ENCODE measurements around the gene POR. TPM values are rescaled to one million over a fixed set of nuclear protein-coding genes. Genes with fewer than 3 reads are reported as not detected.
"Not testable (repeated sequence)": the region's sequence is repeated elsewhere in the genome, so short reads cannot be mapped to it uniquely, and the experiment has no call there.

The POR gene
- total and polyA plus RNA-seq, 9 donors: 30.4 to 42.7 (median 35.2) TPM

DNA sequence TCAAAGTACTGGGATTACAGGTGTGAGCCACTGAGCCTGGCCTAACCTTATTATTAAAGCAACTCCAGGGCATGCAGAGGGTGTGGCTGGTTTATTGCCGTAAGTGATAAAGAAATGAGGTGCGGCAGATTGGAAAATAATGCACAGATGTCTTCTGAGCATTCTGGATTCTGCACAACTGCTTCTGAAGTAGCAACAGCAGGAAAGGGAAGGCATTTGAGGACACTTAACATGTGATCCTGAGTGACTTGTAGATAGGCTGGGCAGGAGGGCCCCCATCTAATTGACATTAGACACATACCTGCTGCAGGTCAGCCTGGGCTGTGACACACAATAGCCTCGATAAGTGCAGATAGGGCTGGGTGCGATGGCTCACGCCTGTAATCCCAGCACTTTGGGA lies 30.5 kb upstream of the POR start:
- Histone ChIP-seq H3K27ac (ENCODE audit: low read length) (no peak overlapping the region), H3K9me3 (replicated peaks; ENCODE audit: control insufficient read depth, low read depth, low read length) (no peaks in the 10 kb centered on the region), H3K36me3 (ENCODE audit: control insufficient read depth, insufficient read depth, low read length) (peaks cover 64% of the 10 kb centered on the region), H3K4me3 (ENCODE audit: low read length) (no peak overlapping the region), H3K27me3 (ENCODE audit: control insufficient read depth, insufficient read depth, low read length) (no peaks in the 10 kb centered on the region), H3K4me1 (ENCODE audit: control insufficient read depth, insufficient read depth, low read length) (peaks cover 6% of the 10 kb centered on the region)
- 98% methylated on average over 5 of the region's 5 CpGs for WGBS (ENCODE audit: insufficient coverage)
- DNase-seq: no peak

DNA sequence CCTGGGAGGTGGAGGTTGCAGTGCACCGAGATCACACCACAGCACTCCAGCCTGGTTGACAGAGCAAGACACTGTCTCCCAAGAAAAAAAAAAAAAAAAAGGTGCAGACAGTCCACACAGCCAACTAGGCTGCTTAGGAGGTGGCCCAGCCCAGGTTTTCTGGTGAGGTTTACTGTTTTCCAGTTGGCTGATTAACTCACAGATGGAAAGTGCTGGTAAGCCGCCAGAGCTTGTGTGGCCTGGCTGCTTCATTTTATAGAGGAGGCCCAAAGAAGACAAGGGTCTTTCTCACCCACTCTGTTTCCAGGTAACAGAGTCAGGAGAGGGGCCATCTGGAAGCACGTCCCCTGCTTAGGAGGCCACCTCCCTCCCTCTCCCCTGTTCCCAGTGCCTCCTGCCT lies 29.9 kb upstream of the POR start:
- Histone ChIP-seq H3K4me1 (ENCODE audit: control insufficient read depth, insufficient read depth, low read length) (peaks cover 8% of the 10 kb centered on the region), H3K9me3 (replicated peaks; ENCODE audit: control insufficient read depth, low read depth, low read length) (no peaks in the 10 kb centered on the region), H3K36me3 (ENCODE audit: control insufficient read depth, insufficient read depth, low read length) (peaks cover 64% of the 10 kb centered on the region), H3K4me3 (ENCODE audit: low read length) (no peak overlapping the region), H3K27ac (ENCODE audit: low read length) (no peak overlapping the region), H3K27me3 (ENCODE audit: control insufficient read depth, insufficient read depth, low read length) (no peaks in the 10 kb centered on the region)
- 100% methylated on average over 1 of the region's 3 CpGs for WGBS (ENCODE audit: insufficient coverage)
- peak; percentile 45 for DNase-seq

DNA sequence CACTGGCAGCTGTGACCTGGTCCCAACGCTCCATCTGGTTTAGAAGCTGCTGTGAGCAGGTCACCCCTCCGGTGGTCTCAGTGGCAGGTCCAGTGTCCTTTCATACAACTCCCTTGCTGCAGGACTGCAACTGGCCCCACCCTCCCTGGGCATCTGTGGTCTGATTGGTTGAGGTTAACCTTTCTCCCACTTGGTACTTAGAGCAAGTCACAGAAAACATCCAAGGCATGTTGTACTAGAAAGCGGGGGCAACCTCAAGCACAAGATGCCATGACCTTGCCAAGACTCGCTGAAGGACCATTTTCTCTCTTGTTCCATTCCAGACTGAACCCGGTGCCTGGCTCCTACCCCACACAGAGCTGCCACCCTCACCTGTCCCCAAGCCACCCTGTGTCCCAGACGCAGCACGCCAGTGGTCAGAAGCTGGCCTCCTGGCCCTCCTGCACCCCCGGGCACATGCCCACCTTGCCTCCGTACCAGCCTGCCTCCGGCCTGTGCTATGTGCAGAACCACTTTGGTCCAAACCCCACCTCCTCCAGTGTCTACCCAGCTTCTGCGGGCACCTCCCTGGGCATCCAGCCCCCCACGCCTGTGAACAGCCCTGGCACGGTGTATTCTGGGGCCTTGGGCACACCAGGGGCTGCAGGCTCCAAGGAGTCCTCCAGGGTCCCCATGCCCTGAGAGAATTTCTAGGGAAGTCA lies 27.1 kb upstream of the POR start:
- Histone ChIP-seq H3K9me3 (replicated peaks; ENCODE audit: control insufficient read depth, low read depth, low read length) (no peaks in the 10 kb centered on the region), H3K36me3 (ENCODE audit: control insufficient read depth, insufficient read depth, low read length) (peaks cover 48% of the 10 kb centered on the region), H3K4me1 (ENCODE audit: control insufficient read depth, insufficient read depth, low read length) (peaks cover 11% of the 10 kb centered on the region), H3K27ac (ENCODE audit: low read length) (no peak overlapping the region), H3K27me3 (ENCODE audit: control insufficient read depth, insufficient read depth, low read length) (no peaks in the 10 kb centered on the region), H3K4me3 (ENCODE audit: low read length) (no peak overlapping the region)
- no peak for DNase-seq
- 92% methylated on average over 11 of the region's 13 CpGs for WGBS (ENCODE audit: insufficient coverage)

DNA sequence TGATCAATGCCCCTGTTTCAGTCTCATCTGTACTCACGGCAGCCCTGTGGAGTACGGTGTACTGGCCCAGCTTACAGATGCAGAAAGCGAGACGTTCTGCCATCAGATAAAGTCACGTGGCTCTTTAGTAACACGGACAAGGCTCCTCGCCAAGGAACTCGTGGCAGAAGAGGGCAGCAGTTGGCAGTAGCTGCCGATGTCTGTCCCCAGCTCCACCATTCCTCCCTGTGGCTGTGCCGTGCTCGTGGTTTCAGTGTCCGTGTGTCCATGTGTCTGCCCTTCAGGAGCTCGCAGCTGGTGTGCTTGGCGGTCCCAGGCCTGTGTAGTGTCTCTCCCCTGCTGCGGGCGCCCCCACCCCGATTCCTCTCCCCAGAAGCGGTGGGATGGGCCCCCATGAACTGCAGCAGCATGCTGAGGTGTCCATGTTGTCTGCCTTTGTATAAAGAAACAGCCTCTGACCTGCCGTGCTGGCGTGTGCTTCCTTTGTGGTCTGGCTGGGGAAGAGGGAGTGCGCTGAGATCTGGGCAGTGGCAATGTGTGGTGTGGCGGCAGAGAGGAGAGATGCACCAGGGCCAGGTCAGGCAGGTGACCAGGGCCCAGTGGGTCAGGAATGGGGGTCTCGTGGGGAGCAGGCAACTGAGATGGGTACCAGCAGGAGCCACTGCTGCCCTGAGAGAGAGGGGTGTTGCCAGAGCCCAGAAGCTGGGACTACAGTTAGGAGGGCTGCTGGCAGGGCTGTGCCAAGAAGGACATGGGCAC lies 26.3 kb upstream of the POR start:
- H3K9me3 ChIP-seq (replicated peaks; ENCODE audit: control insufficient read depth, low read depth, low read length): no peaks in the 10 kb centered on the region
- H3K36me3 ChIP-seq (ENCODE audit: control insufficient read depth, insufficient read depth, low read length): peaks cover 42% of the 10 kb centered on the region
- no peak overlapping the region for H3K27ac ChIP-seq (ENCODE audit: low read length)
- no peaks in the 10 kb centered on the region for H3K27me3 ChIP-seq (ENCODE audit: control insufficient read depth, insufficient read depth, low read length)
- peaks cover 14% of the 10 kb centered on the region for H3K4me1 ChIP-seq (ENCODE audit: control insufficient read depth, insufficient read depth, low read length)
- no peak overlapping the region for H3K4me3 ChIP-seq (ENCODE audit: low read length)
- no peak for DNase-seq
- WGBS (ENCODE audit: insufficient coverage): 79% methylated on average over 22 of the region's 23 CpGs

DNA sequence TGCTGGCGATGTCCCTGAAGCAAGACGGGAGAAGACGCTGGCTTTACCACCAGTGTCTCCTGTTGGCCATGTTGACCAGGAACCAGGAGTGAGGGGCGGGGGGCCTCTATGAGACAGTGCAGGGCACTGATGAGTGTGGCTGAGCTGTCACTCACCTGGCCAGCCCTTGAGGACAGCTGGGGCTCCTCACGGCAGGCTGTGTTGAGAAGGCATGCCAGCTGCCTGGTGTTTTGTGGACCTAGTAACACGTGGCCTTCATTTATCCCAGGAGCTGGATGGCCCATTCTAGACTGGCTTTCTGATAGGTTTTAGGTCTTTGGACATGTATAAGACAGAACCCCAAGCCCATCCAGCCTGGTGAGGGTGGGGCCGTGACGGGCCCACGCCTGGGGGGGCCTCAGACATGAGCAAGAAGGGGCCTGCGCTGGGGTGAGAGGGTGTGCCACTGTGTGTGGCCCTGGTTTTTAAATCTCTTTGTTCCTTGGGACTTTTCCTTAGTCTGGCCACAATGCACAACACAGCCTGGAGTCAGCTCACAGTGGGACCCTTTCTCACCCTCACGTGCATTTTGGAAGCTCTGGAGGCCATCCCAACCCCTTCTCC lies 25.6 kb upstream of the POR start:
- Histone ChIP-seq H3K27me3 (ENCODE audit: control insufficient read depth, insufficient read depth, low read length) (no peaks in the 10 kb centered on the region), H3K4me1 (ENCODE audit: control insufficient read depth, insufficient read depth, low read length) (peaks cover 14% of the 10 kb centered on the region), H3K36me3 (ENCODE audit: control insufficient read depth, insufficient read depth, low read length) (peaks cover 37% of the 10 kb centered on the region), H3K4me3 (ENCODE audit: low read length) (no peak overlapping the region), H3K9me3 (replicated peaks; ENCODE audit: control insufficient read depth, low read depth, low read length) (no peaks in the 10 kb centered on the region), H3K27ac (ENCODE audit: low read length) (no peak overlapping the region)
- WGBS (ENCODE audit: insufficient coverage): 79% methylated on average over 10 of the region's 11 CpGs
- peak; percentile 29 for DNase-seq

DNA sequence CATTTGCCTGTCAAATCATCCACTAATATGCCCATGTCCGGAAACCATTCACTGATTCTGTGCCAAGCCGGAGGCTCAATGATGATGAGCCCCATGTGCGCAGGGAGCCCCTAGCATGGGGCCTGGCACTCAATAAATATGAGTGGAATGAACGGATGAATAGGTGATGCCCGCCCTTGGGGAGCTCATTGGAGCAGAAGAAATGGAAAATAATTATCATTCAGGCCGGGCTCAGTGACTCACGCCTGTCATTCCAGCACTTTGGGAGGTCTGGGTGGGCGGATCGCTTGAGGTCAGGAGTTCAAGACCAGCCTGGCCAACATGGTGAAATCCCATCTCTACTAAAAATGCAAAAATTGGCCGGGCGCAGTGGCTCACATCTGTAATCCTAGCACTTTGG lies 25.1 kb upstream of the POR start:
- peaks cover 33% of the 10 kb centered on the region for H3K36me3 ChIP-seq (ENCODE audit: control insufficient read depth, insufficient read depth, low read length)
- H3K4me1 ChIP-seq (ENCODE audit: control insufficient read depth, insufficient read depth, low read length): peaks cover 14% of the 10 kb centered on the region
- no peaks in the 10 kb centered on the region for H3K27me3 ChIP-seq (ENCODE audit: control insufficient read depth, insufficient read depth, low read length)
- DNase-seq: no peak
- H3K9me3 ChIP-seq (replicated peaks; ENCODE audit: control insufficient read depth, low read depth, low read length): no peaks in the 10 kb centered on the region
- no peak overlapping the region for H3K27ac ChIP-seq (ENCODE audit: low read length)
- H3K4me3 ChIP-seq (ENCODE audit: low read length): no peak overlapping the region
- 78% methylated on average over 7 of the region's 11 CpGs for WGBS (ENCODE audit: insufficient coverage)

DNA sequence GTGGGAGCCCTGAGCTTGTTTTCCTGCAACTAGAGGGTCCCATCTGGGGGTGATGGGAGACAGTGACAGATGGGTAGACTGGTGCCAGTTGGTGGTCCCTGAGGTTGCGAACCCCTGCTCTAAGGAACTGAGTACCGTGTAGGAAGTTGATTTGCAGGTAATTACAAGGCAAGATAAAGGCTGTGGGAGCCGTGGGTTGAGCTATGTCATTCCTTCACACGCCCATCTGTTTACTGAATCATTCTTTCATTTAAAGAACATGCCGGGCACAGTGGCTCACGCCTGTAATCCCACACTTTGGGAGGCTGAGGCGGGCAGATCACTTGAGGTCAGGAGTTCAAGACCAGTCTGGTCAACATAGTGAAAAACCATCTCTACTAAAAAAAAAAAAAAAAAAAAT lies 23.7 kb upstream of the POR start:
- H3K9me3 ChIP-seq (replicated peaks; ENCODE audit: control insufficient read depth, low read depth, low read length); H3K27me3 ChIP-seq (ENCODE audit: control insufficient read depth, insufficient read depth, low read length); H3K27ac ChIP-seq (ENCODE audit: low read length); H3K4me3 ChIP-seq (ENCODE audit: low read length); DNase-seq: not testable (repeated sequence)
- 88% methylated on average over 3 of the region's 7 CpGs for whole genome bisulfite sequencing (ENCODE audit: insufficient coverage)
- Histone ChIP-seq H3K4me1 (ENCODE audit: control insufficient read depth, insufficient read depth, low read length) (peaks cover 14% of the 10 kb centered on the region), H3K36me3 (ENCODE audit: control insufficient read depth, insufficient read depth, low read length) (peaks cover 18% of the 10 kb centered on the region)

DNA sequence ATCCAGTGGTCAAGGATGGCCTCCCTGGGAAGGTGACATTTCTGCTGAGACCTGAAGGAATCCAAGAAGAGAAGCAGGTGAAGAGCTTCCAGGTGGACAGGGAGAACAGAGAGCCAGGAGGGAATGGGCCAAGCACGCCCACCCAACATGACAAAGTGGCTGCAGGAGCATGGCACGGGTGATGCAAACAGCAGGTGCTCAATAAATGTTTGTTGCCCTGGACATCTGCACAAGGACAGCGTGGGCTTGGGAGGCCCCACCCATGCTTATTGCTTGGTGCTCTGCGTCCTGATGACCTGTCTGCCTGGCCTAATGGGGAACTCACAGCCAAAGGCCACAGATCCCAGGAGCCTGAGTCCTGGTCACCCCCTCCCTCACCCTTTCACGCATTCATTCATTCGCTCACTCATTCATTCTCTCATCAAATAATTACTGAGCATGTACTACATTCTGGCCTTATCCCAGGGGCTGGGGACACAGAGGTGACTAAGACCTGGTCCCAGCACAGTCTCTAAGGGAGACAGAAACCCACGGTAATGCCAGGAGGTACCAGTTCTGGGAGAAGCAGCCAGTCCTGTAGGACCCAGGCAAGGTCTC lies 23.0 kb upstream of the POR start:
- no peaks in the 10 kb centered on the region for H3K27me3 ChIP-seq (ENCODE audit: control insufficient read depth, insufficient read depth, low read length)
- WGBS (ENCODE audit: insufficient coverage): 87% methylated on average over 7 of the region's 7 CpGs
- H3K4me3 ChIP-seq (ENCODE audit: low read length): no peak overlapping the region
- no peaks in the 10 kb centered on the region for H3K9me3 ChIP-seq (replicated peaks; ENCODE audit: control insufficient read depth, low read depth, low read length)
- H3K36me3 ChIP-seq (ENCODE audit: control insufficient read depth, insufficient read depth, low read length): peaks cover 14% of the 10 kb centered on the region
- H3K4me1 ChIP-seq (ENCODE audit: control insufficient read depth, insufficient read depth, low read length): peaks cover 14% of the 10 kb centered on the region
- no peak for DNase-seq
- no peak overlapping the region for H3K27ac ChIP-seq (ENCODE audit: low read length)

DNA sequence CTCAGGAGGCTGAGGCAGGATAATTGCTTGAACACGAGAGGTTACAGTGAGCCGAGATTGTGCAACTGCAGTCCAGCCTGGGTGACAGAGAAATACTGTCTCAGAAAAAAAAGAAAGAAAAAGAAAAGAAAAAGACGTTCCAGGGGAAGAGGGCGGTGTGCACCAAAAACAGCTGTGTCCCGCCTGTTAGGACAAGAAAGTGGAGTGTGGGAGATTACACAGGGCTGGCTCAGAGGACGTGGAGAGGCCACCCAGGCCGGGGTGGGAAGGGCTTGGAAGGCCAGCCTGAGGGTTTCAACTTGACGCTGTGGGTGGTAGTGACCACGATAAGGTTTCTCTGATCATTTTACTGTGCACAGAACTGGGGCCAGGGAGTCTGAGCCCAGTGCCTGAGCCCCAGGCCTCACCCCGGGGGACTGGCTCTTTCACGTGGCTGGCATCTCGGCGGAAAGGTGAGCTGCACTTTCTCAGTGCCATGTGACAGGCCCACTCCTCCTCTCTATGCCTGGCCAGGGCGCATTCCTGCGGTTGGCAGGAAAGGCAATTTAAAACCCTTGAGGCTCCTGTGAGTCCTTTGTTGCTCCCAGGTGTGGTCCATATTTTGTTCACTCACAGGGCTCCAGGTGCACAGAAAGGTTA lies 22.2 kb upstream of the POR start:
- H3K27ac ChIP-seq (ENCODE audit: low read length): no peak overlapping the region
- 39% methylated on average over 15 of the region's 15 CpGs for WGBS (ENCODE audit: insufficient coverage)
- H3K4me1 ChIP-seq (ENCODE audit: control insufficient read depth, insufficient read depth, low read length): peaks cover 14% of the 10 kb centered on the region
- no peak overlapping the region for H3K4me3 ChIP-seq (ENCODE audit: low read length)
- H3K36me3 ChIP-seq (ENCODE audit: control insufficient read depth, insufficient read depth, low read length): peaks cover 9% of the 10 kb centered on the region
- DNase-seq: peak; percentile 87
- no peaks in the 10 kb centered on the region for H3K9me3 ChIP-seq (replicated peaks; ENCODE audit: control insufficient read depth, low read depth, low read length)
- H3K27me3 ChIP-seq (ENCODE audit: control insufficient read depth, insufficient read depth, low read length): no peaks in the 10 kb centered on the region

All from muscle of leg (tissue), 11 donors.